ENCODE data around the gene NOD1. TPM values are rescaled to one million over a fixed set of nuclear protein-coding genes. Genes with fewer than 3 reads are reported as not detected.

NOD1 gene
- total RNA-seq, 1 experiment from 2014 or later = 8.1 TPM

- in situ Hi-C loops (cut with HindIII; ENCODE audit: low pct_unique_long_range_greater_than_20kb, low sequenced_read_pairs) = no loop called here
- Histone ChIP-seq H3K9me3 (ENCODE audit: control insufficient read depth, insufficient read depth, low read depth, low read length) (no peaks in the 10 kb centered on the region), H3K27me3 (ENCODE audit: control insufficient read depth, insufficient read depth, low read length) (no peaks in the 10 kb centered on the region), H3K27ac (ENCODE audit: low read length) (no peak overlapping the region), H3K4me1 (ENCODE audit: control insufficient read depth, insufficient read depth, low read length) (no peaks in the 10 kb centered on the region; the same call in 1 of the 2 replicates), H3K4me3 (ENCODE audit: low read depth in 2 of 2, low read length in 2 of 2) (no peak overlapping the region), H3K36me3 (ENCODE audit: control insufficient read depth, insufficient read depth, low read length) (no peaks in the 10 kb centered on the region)
- POLR2A ChIA-PET = no interaction called here
- intact Hi-C loops (cut with micrococcal nuclease; ENCODE audit: unreplicated experiment) = no loop called here
- DNase-seq (ENCODE audit: low read depth, low spot score) (no peak), ATAC-seq (no peak)
- TF ChIP-seq POLR2AphosphoS5 (IDR thresholded peaks at IDR 0.05; ENCODE audit: low read depth, low read length) = no peak
- TF ChIP-seq REST (IDR thresholded peaks at IDR 0.05; ENCODE audit: insufficient read depth in 1 of 2, low read depth in 2 of 2, low read length in 1 of 2) = no peak
- TF ChIP-seq TCF7L2 (IDR thresholded peaks at IDR 0.05; ENCODE audit: low read depth, low read length) = no peak
- no peak for TF ChIP-seq SIN3A (IDR thresholded peaks at IDR 0.05; ENCODE audit: borderline replicate concordance, insufficient read depth, low read depth, low read length)
- no peak; the same call in 1 of the 2 replicates for TF ChIP-seq CTCF (IDR thresholded peaks at IDR 0.05)
- CTCF ChIA-PET = no interaction called here
- no TSS peak for BruUV-seq (replicated peaks)
These were observed 11.3 kb downstream of the NOD1 start for GRCh38 chr7:30467271-30467670.

GRCh38 chr7:30466266-30466665 lies 12.3 kb downstream of the NOD1 start:
- no TSS peak for BruUV-seq (replicated peaks)
- H3K36me3 ChIP-seq (ENCODE audit: control insufficient read depth, insufficient read depth, low read length) = no peaks in the 10 kb centered on the region
- no peak overlapping the region for H3K4me3 ChIP-seq (ENCODE audit: low read depth in 2 of 2, low read length in 2 of 2)
- no peak for ATAC-seq
- H3K9me3 ChIP-seq (ENCODE audit: control insufficient read depth, insufficient read depth, low read depth, low read length) = no peaks in the 10 kb centered on the region
- CTCF ChIA-PET = no interaction called here
- intact Hi-C loops (cut with micrococcal nuclease; ENCODE audit: unreplicated experiment) = no loop called here
- H3K4me1 ChIP-seq (ENCODE audit: control insufficient read depth, insufficient read depth, low read length) = no peaks in the 10 kb centered on the region; the same call in 1 of the 2 replicates
- no peak for TF ChIP-seq CTCF (IDR thresholded peaks at IDR 0.05)
- no peak for TF ChIP-seq SIN3A (IDR thresholded peaks at IDR 0.05; ENCODE audit: borderline replicate concordance, insufficient read depth, low read depth, low read length)
- H3K27ac ChIP-seq (ENCODE audit: low read length) = no peak overlapping the region
- no peaks in the 10 kb centered on the region for H3K27me3 ChIP-seq (ENCODE audit: control insufficient read depth, insufficient read depth, low read length)
- no peak for DNase-seq (ENCODE audit: low read depth, low spot score)
- POLR2A ChIA-PET = interaction anchor here (0.6 kb wide), 1 partner anchor 8 kb away, joined by 4 read pairs; no protein-coding TSS in a partner anchor
- in situ Hi-C loops (cut with HindIII; ENCODE audit: low pct_unique_long_range_greater_than_20kb, low sequenced_read_pairs) = no loop called here
